OCI-LY3 (cell line): Measurements from ENCODE around the gene KIF1A.
"Not testable (repeated sequence)": the region's sequence is repeated elsewhere in the genome, so short reads cannot be mapped to it uniquely, and the experiment has no call there.

Experiments used
- EZH2phosphoT487 ChIP-seq: fragments of 200-600 bp; shearing (Covaris generic); IDR thresholded peaks from 2 replicates; pipeline ENCODE4 v1.6.1; 2018; ENCODE audit warnings: antibody characterized with exemption, mixed run types, low read depth
- TF ChIP-seq, protein P1 (sequence below): fragments of 200-600, 300-600 bp; sonication (generic); IDR thresholded peaks from 2 replicates; pipeline ENCODE4 v1.5.1; 2014; ENCODE audit warnings: antibody characterized with exemption, low read length, low read depth

DNA sequence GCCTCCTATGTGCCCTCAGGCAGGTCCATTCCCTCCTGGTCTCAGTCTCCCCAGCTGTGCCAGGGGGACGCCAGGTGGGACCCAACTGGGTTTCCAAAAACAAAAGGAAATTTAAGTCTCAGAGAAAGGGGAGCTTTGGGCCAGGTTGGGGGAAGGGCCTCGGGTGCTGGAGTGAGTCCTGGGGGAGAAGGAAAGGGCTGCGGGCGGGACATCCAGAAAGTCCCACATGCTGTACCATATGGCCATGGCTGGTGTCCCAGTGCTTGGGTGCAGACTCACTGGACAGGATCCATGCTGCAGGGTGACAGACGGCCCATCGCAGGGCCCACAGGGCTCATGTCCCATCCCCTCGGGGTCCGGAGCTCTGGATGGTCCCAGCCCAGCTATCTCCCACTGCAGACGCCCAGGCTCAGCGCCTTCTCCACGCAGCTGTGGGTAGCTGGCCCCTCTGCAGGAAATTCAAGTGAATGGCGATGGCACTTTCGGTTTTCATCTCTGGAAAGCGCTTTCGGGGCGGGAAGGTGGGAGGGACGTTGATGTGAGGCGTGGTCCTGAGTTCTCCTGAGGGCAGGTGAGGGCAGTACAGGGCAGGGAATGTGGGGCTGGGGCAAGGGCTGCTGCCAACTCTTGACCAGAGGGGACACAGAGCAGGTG is 129.5 kb downstream of the KIF1A start:
- TF ChIP-seq, protein P1, sequence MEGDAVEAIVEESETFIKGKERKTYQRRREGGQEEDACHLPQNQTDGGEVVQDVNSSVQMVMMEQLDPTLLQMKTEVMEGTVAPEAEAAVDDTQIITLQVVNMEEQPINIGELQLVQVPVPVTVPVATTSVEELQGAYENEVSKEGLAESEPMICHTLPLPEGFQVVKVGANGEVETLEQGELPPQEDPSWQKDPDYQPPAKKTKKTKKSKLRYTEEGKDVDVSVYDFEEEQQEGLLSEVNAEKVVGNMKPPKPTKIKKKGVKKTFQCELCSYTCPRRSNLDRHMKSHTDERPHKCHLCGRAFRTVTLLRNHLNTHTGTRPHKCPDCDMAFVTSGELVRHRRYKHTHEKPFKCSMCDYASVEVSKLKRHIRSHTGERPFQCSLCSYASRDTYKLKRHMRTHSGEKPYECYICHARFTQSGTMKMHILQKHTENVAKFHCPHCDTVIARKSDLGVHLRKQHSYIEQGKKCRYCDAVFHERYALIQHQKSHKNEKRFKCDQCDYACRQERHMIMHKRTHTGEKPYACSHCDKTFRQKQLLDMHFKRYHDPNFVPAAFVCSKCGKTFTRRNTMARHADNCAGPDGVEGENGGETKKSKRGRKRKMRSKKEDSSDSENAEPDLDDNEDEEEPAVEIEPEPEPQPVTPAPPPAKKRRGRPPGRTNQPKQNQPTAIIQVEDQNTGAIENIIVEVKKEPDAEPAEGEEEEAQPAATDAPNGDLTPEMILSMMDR, result not testable (repeated sequence)
- not testable (repeated sequence) for TF ChIP-seq EZH2phosphoT487
